Stimulated activated CD4-positive, alpha-beta T cell treated with anti-CD3 and anti-CD28 coated beads, Interleukin-15, amount 100 ng/mL, for 1 hour (primary cell): ENCODE measurements around the gene NTRK2.

ENCODE experiments used
- DNase-seq, 2 donors: peaks; one replicate each; pipeline ENCODE4 v3.0.0-alpha.2; 2020; ENCODE audit warnings: low read depth in 1 of 2, low spot score in 1 of 2

NTRK2 gene

DNA sequence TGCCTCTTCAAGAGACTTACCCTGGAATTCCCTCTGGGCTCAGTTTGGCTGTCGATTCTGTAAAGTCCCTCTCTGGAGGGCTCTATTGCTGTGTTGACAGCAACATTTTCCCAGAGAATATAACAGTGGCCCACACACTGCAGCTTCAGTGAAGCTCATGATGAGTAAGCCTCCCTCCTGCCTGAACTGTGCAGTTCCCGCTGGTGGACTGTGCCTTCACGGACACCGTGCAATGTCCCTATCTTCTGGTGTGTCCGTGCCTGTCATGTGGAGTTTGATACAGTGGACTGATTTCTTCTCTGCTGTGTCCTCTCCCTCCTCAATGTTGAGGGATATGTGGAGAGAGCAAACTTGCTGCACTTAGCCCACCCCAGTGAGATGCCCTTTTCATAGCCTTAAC lies 109.0 kb downstream of the NTRK2 start:
- DNase-seq: no peak

DNA sequence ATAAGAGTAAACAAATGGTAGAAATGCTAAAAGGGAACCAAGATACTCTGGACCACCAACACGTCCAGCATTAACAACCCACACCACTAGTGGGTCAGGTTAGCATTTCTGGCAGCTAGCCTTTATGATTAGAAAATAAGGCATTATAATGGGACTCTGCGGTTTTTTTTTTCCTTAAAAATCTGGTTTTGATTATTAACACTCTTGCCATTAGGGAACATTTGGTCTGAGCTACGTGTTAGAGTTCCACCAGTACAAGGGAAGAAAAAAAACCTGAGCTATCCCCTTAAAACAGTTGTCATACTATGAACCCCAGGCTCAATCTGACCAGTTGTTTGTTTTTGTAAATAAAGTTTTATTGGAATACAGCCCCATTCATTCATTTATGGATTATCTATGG lies 110.4 kb downstream of the NTRK2 start:
- no peak for DNase-seq

DNA sequence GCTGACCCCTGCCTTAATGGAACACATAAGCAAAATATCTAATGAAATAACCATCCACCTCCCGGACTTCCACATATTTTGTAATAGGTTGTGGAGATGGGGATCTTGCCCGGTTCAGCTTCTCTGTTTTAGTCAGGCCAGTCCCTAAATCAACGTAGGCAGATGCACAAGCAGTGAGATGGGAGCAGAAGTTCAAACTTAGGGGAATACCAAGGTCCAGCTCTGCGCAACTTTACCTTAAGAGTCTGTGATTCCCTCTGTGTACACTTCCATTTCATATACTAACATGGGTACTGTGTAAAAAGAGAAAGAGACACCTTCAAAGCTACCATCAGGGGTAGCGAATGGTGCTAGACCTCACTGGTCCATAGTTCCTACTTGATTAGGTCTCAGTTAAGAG lies 110.9 kb downstream of the NTRK2 start:
- DNase-seq: no peak

DNA sequence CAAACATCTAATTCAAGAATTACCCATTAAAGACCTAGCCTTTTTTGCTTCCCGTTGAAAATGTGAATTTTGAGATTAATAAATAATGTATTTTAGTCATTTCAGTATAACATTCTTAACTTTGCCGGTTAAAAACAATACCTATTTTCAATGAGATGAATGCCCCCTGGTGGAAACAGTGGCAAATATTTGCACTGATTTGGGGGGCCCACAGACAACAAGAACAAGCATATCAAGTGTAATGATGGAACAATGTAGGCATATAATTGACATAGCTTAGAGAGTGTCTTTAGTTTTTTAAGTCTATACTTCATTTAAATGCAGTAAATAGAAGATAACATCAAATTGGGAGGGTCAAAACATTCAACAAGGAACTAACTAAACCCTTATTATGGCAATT lies 111.9 kb downstream of the NTRK2 start:
- no peak for DNase-seq

DNA sequence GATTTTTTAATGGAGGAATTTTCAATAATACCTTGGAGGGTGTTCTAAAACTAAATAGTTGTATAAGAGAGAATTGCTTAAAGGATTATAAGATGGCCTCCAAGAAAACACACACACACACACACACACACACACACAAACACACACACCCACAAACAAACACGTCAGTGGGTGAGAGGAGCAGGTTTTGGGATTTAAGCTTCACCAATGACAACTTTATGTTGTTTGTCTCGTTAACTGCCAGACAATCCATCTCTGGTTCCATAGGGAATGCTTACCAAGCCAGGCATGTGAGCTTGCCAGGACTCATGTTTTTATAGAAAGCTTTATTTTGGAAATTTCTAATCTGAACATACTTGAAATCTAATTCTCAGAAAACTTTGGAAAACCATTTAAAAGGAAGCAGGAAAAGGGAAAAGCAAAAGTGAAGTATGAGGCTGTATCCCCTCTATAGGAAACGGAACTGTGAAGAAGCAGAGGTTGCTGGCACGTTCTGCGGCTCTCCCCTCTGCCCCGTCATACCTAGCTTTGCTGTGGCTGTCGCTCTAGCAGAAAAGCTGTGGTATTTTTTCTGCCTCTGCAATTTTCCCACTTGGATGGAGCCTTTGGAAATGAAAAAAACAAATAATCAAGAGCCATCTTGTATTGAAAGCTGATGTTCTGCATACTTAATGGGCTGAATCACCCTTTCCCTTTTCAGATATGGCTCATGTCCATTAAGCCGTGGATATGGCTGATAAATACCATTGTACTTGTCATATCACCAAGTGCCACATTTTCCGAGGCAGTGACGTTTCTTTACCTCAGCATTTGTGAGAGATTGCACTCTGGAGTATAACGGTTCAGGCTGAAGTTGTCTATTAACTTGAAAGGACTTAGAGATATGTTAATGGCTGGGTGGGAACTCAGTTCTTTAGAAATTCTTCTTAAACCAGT lies 112.7 kb downstream of the NTRK2 start:
- no peak for DNase-seq

DNA sequence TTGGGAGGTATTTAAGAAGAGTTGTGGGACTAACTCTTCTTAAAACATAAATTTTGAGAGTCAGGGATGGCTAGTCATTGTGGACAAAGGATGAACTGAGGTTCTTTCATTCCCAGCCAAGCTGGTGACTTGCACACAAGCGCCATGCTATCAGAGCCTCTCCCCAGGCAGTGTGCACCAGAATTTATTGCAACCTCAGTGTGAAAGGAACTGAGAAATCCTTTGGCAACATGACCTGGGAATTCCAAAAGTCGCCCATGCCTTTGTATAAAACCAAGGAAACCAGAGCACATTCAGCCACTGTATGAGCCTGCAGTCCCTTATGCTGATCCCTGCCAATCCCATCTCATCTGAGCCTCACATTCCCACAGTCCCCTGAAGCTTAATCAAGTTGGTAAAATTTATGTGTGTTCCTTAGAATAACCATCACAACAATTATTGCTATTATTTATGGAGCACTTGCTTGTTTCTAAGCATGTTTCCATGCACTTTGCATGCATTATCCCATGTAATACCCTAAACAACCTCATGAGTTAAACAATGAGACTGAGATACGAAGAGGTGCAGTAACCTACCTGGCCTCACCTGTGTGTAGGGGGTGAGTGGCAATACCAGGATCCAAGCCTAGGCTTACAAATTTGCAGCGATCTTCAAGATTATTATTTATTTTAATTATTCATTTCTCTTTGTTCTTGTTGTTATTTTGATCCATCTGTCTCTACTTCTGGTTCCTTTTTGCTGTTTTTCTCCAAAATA lies 116.4 kb downstream of the NTRK2 start:
- DNase-seq: no peak

DNA sequence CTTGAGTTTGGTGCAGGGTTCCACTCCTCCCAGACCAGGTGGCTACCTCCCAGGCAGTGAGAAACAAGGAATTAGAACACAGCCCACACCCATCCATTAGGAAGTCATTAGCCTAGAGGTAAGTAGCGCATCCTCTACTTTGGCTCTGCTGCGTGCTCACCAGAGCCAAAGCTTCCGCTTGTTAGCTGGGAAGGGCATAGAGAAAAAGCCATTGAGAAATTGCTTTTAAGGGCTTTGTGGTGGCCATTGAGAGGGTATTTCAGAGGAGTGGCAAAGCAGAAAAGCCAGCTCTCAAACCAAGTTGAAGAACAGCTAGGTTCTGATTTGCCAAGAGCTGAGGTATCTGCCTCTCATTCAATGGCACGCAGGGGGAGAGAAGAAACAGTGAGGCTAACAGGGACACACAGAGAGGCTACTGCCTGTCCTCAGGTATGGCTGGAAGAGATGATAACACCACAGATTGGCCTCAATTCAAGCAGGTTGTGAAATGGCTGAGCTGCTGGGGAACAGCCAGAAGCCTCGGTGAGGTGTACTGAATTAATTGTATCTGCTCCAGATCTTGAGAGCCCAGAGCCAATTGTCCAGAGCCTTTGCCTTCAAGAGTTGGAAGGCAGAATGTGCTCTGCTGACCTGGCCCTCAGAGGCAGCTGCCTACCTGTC lies 119.4 kb downstream of the NTRK2 start:
- no peak for DNase-seq

DNA sequence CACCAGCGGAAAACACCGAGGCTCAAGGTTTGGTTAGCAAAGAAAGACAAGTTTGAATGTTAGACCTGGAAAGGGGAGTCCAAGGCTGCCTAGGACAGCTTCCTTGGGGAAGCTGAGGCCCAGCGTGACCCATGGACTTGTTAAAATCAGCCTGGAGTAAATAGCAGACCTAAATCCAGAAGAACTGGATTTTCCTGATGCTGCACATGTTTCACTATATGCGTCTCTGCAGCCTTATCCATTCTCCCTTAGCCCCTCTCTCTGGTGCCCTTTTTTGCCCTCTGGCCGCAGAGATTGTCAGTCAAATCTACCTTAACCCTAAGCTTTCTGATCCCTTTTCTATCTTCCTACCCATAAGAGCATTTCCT lies 119.9 kb downstream of the NTRK2 start:
- DNase-seq: no peak

DNA sequence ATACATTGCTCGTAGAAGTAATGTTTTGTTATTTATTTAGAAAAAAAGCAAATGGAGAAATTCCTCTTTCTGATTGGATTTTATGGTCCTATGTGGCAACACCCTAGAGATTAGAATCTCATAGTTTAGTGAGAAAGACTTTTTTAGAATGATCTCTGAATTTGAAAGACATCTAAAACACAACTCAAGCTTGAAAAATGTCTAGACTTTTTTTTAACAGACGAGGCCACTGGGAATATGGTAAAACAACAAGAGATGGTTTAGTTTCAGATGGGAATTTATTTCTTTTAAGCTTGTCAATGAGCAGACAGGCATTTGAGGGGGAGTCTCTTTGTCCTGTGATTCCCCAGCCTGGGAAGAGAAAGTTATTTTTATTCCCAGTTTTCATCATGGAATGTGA lies 122.1 kb downstream of the NTRK2 start:
- no peak for DNase-seq

DNA sequence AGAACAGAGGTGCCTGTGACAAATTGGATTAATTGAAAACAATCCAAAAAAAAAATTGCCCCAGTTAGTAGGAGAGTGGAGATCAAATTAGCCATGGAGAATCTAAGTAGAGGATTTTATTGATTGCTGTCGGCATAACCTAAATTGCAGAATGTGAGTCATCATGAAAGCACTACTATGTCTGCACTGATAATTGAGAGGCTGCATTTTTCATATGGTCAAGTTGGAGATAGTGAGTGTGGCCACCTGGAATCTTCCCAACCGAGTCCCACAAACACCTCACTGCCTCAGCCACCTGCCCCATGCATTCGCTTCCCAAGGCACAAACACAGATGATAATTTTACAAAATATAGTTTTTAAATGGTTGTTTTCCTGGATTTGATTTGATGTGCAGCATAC lies 123.7 kb downstream of the NTRK2 start:
- no peak for DNase-seq

DNA sequence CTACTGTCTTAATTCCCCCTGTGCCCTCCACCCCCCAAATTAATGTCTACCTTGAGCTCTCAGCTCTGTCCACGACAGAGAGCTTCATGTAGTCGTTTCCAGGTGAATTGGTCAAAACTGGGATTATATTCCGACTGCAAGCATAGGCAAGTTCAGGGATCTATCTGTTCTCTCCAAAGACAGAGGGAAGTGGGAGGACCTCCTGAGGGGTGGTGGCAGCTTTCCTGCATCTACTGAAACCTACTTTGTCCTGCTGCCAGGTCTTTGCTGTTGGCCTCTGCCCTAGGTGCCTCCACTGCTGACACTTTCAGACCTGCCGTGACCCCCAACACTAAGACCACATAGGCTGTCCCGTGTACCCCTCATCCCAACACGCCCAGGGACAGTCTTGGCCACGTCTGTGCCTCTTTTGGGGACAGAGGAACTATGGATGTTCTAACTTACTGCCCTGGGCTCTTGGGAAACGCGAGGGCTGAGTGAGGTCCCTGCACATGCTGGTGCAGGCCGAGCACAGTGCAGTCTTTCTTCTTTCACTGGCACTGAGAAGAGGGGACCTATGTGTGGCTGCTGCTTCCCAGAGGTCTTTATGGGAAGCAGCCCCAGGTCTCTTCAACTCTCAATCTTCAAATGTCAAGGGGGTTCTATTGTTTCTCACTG lies 125.6 kb downstream of the NTRK2 start:
- no peak for DNase-seq

DNA sequence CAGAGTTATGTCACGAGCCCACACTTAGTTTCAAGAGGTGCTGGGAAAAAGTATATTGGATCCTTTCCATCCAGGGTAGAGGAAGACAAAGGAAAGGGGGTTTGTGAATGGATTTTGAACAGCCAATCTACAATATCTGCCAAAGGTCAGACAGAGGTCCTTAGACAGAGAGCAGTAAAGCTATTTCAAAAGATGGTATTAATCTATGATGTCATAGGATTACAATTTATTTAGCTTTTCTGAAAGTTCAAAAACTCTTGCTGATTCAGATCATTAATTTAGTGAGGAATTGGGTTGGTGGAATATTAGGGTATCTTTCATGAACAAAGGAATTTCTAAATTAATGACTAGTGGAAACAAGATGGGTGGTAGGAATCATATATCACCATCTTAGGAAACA lies 126.9 kb downstream of the NTRK2 start:
- DNase-seq: no peak

DNA sequence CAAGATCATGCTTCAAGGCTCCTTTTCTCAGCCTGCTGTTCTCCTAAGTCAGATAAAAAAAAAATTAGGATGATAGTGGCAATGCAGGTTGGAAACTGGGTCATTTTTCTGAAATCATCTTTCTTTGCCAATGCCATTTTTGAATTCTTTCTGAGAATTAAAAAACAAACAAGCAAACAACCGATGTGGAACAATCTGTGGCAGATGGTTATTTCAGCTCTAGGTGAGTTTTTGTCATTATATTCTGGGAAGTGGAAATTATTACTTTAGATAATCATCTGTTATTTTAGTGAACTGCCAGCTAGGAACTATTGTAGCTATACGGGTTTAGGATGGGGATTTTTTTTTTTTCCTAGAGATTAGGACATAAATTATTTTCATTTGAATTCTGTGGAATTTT lies 129.7 kb downstream of the NTRK2 start:
- DNase-seq: no peak

DNA sequence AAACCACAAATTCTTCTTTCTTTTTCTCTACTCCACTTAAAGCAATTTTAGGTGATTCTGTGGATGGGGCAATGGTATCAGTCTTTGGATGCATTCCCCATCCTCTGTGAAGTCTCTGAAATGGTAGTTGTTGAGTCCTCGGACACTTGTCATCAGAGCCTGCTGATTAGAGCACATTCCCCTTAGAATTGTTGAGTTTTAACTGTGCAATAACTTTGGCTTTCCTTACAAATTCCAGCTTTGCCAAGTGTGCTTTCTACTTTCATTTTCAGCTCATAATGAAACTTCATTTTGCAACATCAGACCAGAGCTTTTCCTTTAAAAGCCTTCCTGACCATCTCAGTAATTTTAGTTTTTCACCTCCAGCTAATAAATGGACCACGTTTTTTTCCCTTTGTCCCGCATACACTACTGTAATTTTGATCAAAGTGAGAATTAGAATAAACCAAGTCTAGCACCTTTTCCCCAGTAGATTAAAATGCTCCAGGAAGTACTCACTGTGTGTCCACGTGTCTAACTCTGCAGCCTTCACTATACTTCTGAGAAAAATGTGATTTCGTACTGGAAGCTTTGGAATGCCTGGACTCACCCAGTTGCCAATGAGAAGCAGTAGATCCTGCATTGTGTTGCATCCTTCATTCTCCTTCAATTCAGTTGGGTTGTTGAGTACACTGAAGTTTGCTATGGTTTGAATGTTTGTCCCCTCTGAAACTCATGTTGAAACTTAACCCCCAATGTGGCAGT lies 135.6 kb downstream of the NTRK2 start:
- no peak for DNase-seq

DNA sequence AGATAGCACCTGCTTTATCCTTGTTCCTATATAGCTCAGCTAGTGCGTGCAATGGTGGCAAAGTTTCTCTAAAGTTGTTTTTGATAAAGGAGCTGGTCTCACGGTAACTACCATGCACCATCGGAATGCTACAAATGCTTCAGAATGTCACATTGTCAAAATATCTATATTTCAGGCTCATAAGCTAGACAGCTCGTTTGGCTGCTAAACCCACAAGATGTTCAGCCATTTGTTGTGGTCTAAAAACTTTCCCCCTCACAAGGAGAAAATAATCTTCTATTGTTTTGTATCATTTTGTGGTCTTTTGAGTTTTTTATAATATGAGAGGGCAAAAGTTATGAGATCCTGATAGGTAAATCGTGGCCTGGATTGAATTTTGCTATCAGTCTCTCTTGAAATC lies 137.9 kb downstream of the NTRK2 start:
- DNase-seq: no peak

DNA sequence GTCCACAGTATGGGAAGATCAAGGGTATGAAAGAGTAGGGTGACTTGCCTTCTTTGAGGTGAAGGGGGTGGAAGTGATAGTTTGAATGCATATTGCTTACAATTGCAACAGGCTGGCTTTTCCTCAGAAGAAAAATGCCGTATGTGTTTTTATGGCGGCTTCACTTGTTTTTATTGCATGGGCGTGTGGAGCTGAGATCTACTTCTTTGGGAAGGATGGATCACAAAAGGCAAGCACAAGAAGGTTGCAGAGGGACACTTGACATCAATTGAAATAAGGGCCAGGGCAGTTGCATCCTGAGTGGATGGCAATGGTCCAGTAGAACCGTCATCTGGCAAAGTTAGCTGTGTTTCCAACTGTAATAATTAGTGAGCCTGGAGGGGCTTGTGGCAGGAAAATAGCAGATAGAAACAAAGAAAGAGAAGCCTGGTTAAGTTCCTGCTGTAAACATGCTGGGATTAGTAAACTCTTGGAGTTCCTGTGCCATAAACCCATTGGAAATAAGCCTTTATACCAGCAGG lies 138.4 kb downstream of the NTRK2 start:
- no peak for DNase-seq

DNA sequence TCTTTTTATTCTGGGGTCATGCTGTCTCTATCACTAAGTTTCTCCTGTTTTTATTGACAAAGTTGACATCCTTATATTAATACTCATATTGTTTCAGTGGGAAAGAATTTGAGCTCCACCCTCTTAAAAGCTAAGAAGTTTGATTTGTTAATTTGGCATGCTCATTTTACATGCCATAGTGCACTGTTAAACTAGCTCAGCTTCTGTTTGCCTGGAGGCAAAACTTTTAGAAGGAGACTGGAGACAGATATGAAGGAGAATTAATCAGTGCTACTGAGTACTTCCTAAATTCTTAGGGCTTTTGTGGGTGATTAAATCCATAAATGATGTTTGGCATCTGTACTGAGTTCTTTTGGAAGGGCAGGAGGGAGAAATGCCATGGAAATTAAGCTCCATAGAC lies 138.9 kb downstream of the NTRK2 start:
- DNase-seq: no peak

DNA sequence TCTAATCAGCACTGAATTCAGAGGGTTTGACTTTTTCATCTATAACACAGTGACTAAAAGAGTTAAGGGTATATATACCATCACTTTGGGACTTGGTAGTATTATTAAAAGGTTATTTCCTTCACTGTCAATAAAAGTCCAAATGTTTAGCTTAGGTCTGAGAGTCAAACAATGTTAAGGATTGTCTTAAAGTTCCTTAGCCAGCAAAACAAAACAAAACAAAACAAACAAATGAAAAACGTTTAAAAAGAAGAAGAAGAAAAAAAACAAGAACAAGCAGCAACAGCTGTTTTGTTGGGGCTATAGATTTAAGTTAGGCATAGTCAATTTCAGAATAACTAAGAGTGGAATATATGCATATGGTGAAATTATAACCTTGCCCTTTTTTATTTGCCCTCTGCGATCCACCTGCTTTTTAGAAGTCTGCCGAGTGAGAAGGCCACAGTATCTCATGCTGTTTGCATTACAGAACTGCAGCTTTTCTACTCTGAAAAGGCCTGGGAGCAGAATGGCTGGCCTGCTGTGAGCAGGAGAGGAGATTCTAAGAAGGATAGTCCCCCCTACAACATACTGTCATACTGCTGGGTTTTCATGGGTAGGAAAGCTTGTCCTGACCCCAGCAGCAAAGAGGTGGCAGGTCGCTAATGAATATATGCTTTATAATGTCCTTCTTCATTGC lies 141.7 kb downstream of the NTRK2 start:
- DNase-seq: no peak

DNA sequence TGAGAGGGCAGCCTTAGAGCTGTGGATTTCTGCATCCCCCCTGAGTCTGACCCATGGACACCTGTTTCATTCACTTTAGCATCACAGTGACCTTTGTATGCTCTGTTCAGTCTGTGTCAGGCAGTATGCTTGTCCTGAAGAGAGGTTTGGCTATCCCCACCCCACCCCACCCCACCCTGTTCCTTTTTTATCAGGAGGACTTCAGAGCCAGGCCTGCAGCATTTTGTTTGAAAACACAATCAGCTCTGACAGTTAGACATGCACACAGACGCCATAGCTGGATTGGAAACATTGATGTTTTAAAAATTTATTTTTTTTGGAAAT lies 142.2 kb downstream of the NTRK2 start:
- DNase-seq: no peak

DNA sequence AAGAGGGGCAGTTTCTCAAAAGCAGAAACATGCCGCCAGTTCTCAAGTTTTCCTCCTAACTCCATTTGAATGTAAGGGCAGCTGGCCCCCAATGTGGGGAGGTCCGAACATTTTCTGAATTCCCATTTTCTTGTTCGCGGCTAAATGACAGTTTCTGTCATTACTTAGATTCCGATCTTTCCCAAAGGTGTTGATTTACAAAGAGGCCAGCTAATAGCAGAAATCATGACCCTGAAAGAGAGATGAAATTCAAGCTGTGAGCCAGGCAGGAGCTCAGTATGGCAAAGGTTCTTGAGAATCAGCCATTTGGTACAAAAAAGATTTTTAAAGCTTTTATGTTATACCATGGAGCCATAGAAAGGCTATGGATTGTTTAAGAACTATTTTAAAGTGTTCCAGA lies 142.8 kb downstream of the NTRK2 start:
- DNase-seq: no peak
